H1 (cell line): ENCODE measurements around the gene TNS1. TPM values are rescaled to one million over a fixed set of nuclear protein-coding genes. Genes with fewer than 3 reads are reported as not detected.

ENCODE experiments used
- CTCF ChIA-PET: fragments of 300-600 bp; sonication (Branson Sonifier 250); formaldehyde crosslinking; loops from one replicate; lab custom pipeline; 2021; ENCODE audit not compliant: partially characterized antibody; lab: Charles Lee
- POLR2A ChIA-PET: fragments of 300-600 bp; sonication (Branson Sonifier 250); formaldehyde crosslinking; loops from one replicate; lab custom pipeline; 2021; ENCODE audit warnings: inconsistent platforms; ENCODE audit not compliant: partially characterized antibody; lab: Charles Lee
- DNase-seq, 2 experiments: peaks; one replicate each; pipeline versions ENCODE4 v3.0.0 to v3.0.0-alpha.2; 2010 to 2022; ENCODE audit warnings: low spot score in 2 of 2, low read depth in 1 of 2, mixed read lengths in 1 of 2
- FAIRE-seq: peaks from 2 replicates; lab custom pipeline; 2011; peaks lifted over from hg19 to GRCh38; lab: Jason Lieb, UNC
- H2AFZ ChIP-seq: 2 replicates; pipeline ENCODE4 v1.8.1; 2012; ENCODE audit warnings: low read length, inconsistent platforms
- H2AK5ac ChIP-seq: 2 replicates; pipeline ENCODE4 v1.6.1; 2013; ENCODE audit warnings: low read depth, low read length
- H2BK120ac ChIP-seq: replicated peaks from 2 replicates; pipeline ENCODE3; 2013; ENCODE audit warnings: low read depth, low read length, inconsistent platforms
- H2BK12ac ChIP-seq: 2 replicates; pipeline ENCODE4 v1.6.1; 2013; ENCODE audit warnings: low read depth, low read length
- H2BK15ac ChIP-seq: 2 replicates; pipeline ENCODE4 v1.6.1; 2013; ENCODE audit warnings: low read length
- H2BK20ac ChIP-seq: 2 replicates; pipeline ENCODE4 v1.6.1; 2013; ENCODE audit warnings: low read length
- H2BK5ac ChIP-seq: 2 replicates; pipeline ENCODE4 v1.6.1; 2013; ENCODE audit warnings: low read depth, low read length
- H3K14ac ChIP-seq: 2 replicates; pipeline ENCODE4 v1.6.1; 2013; ENCODE audit warnings: inconsistent platforms; ENCODE audit not compliant: insufficient read length
- H3K18ac ChIP-seq: 2 replicates; pipeline ENCODE4 v1.6.1; 2013; ENCODE audit warnings: low read length; ENCODE audit errors: extremely low read depth
- H3K23ac ChIP-seq: 2 replicates; pipeline ENCODE4 v1.6.1; 2013; ENCODE audit warnings: inconsistent platforms; ENCODE audit not compliant: insufficient read length
- H3K23me2 ChIP-seq: 2 replicates; pipeline ENCODE4 v1.6.1; 2013; ENCODE audit warnings: low read depth, low read length
- H3K27ac ChIP-seq: 2 replicates; pipeline ENCODE4 v1.6.1; 2011; ENCODE audit warnings: low read depth, low read length, inconsistent platforms
- H3K27me3 ChIP-seq, 4 experiments: replicated peaks in 1 of 4; 1 replicate in 1 of 4; 2 replicates in 3 of 4; pipeline versions ENCODE4 v1.6.1 to v1.8.1; 2011 to 2013; ENCODE audit warnings: low read length in 3 of 4, mild to moderate bottlenecking in 3 of 4, inconsistent platforms in 2 of 4, mixed read lengths in 2 of 4, moderate library complexity in 1 of 4; ENCODE audit not compliant: control insufficient read depth in 3 of 4, insufficient read depth in 3 of 4; ENCODE audit errors: extremely low read depth in 1 of 4
- H3K36me3 ChIP-seq, 4 experiments: 2 replicates each; pipeline versions ENCODE4 v1.6.1 to v1.8.1; 2011 to 2013; ENCODE audit warnings: mild to moderate bottlenecking in 4 of 4, low read length in 3 of 4, moderate library complexity in 2 of 4, control low read depth in 1 of 4, inconsistent platforms in 1 of 4; ENCODE audit not compliant: insufficient read depth in 4 of 4, control insufficient read depth in 2 of 4
- H3K4ac ChIP-seq: replicated peaks from 2 replicates; pipeline ENCODE3; 2013; ENCODE audit warnings: low read length, low read depth, mixed read lengths, inconsistent platforms; ENCODE audit not compliant: insufficient read length
- H3K4me1 ChIP-seq, 4 experiments: replicated peaks in 1 of 4; 1 replicate in 1 of 4; 2 replicates in 3 of 4; pipeline versions ENCODE4 v1.6.1 to v1.8.1; 2011 to 2013; ENCODE audit warnings: low read length in 3 of 4, inconsistent platforms in 2 of 4, mixed read lengths in 1 of 4; ENCODE audit not compliant: insufficient read depth in 4 of 4, control insufficient read depth in 3 of 4
- H3K4me2 ChIP-seq, 2 experiments: 2 replicates each; pipeline versions ENCODE4 v1.6.1 to v1.8.1; 2011 to 2013; ENCODE audit warnings: low read depth in 2 of 2, low read length in 2 of 2, control low read depth in 1 of 2, inconsistent platforms in 1 of 2, mild to moderate bottlenecking in 1 of 2; ENCODE audit not compliant: insufficient read depth in 1 of 2
- H3K4me3 ChIP-seq, 4 experiments: fragments of 200-600, 300-600 bp in 1 of 4; sonication (generic), shearing (Covaris generic), sonication (Bioruptor Twin) in 1 of 4; 2 replicates each; pipeline versions ENCODE4 v1.5.1 to v1.8.1; 2011 to 2016; ENCODE audit warnings: low read length in 4 of 4, low read depth in 3 of 4, control low read depth in 2 of 4, inconsistent platforms in 2 of 4, mild to moderate bottlenecking in 2 of 4, mixed read lengths in 1 of 4, moderate library complexity in 1 of 4; ENCODE audit not compliant: insufficient read depth in 2 of 4; ENCODE audit errors: extremely low read depth in 1 of 4
- H3K56ac ChIP-seq: replicated peaks from 2 replicates; pipeline ENCODE3; 2013; ENCODE audit warnings: low read depth, mild to moderate bottlenecking, mixed read lengths, low read length, inconsistent platforms; ENCODE audit not compliant: insufficient read length
- H3K79me1 ChIP-seq: 2 replicates; pipeline ENCODE4 v1.6.1; 2013; ENCODE audit warnings: low read depth, low read length, control low read depth
- H3K79me2 ChIP-seq, 2 experiments: 2 replicates each; pipeline versions ENCODE4 v1.6.1 to v1.8.1; 2012 to 2013; ENCODE audit warnings: low read length in 2 of 2, mild to moderate bottlenecking in 2 of 2, inconsistent platforms in 1 of 2; ENCODE audit not compliant: insufficient read depth in 2 of 2, control insufficient read depth in 1 of 2
- H3K9ac ChIP-seq, 4 experiments: replicated peaks in 1 of 4; 1 replicate in 1 of 4; 2 replicates in 3 of 4; pipeline versions ENCODE4 v1.6.1 to v1.8.1; 2011 to 2013; ENCODE audit warnings: low read depth in 3 of 4, low read length in 3 of 4, control low read depth in 2 of 4, mild to moderate bottlenecking in 2 of 4, moderate library complexity in 2 of 4, inconsistent platforms in 1 of 4; ENCODE audit errors: extremely low read depth in 1 of 4
- H3K9me3 ChIP-seq, 2 experiments: 2 replicates each; pipeline versions ENCODE4 v1.6.1 to v1.8.1; 2012 to 2013; ENCODE audit warnings: mild to moderate bottlenecking in 2 of 2, moderate library complexity in 2 of 2, control low read depth in 1 of 2, inconsistent platforms in 1 of 2, low read depth in 1 of 2, low read length in 1 of 2, mixed read lengths in 1 of 2; ENCODE audit not compliant: insufficient read depth in 2 of 2
- H4K20me1 ChIP-seq, 2 experiments: replicated peaks in 1 of 2; 2 replicates each; pipeline versions ENCODE3 to v1.8.1; 2011 to 2013; ENCODE audit warnings: inconsistent platforms in 2 of 2, low read length in 2 of 2, mild to moderate bottlenecking in 1 of 2; ENCODE audit not compliant: insufficient read depth in 2 of 2, control insufficient read depth in 1 of 2
- H4K5ac ChIP-seq: 2 replicates; pipeline ENCODE4 v1.6.1; 2013; ENCODE audit warnings: low read length, low read depth, mixed read lengths, inconsistent platforms; ENCODE audit not compliant: insufficient read length
- H4K8ac ChIP-seq: 2 replicates; pipeline ENCODE4 v1.8.0; 2013; ENCODE audit warnings: mild to moderate bottlenecking, moderate library complexity, low read length, inconsistent platforms; ENCODE audit not compliant: insufficient read depth; ENCODE audit errors: extremely low read depth
- H4K91ac ChIP-seq: replicated peaks from 2 replicates; pipeline ENCODE3; 2013; ENCODE audit warnings: low read length, mixed read lengths, inconsistent platforms; ENCODE audit not compliant: insufficient read length
- BACH1 ChIP-seq: IDR thresholded peaks from 2 replicates; pipeline ENCODE4 v1.6.1; 2012; ENCODE audit warnings: low read length, improper control_type of control experiment
- HDAC2 ChIP-seq, 2 experiments: fragments of 300-600 bp in 1 of 2; sonication (generic) in 1 of 2; IDR thresholded peaks; 2 replicates each; pipeline ENCODE4 v1.6.1; 2011 to 2012; ENCODE audit warnings: low read depth in 2 of 2, low read length in 2 of 2, mild to moderate bottlenecking in 2 of 2, moderate library complexity in 2 of 2, borderline replicate concordance in 1 of 2, inconsistent platforms in 1 of 2
- JUN ChIP-seq: IDR thresholded peaks from 2 replicates; pipeline ENCODE4 v1.6.1; 2011; ENCODE audit warnings: low read depth, mild to moderate bottlenecking, improper control_type of control experiment, low read length
- RAD21 ChIP-seq, 2 experiments: IDR thresholded peaks in 1 of 2; conservative IDR thresholded peaks in 1 of 2; 2 replicates each; pipeline ENCODE4 v1.6.1; 2011; ENCODE audit warnings: low read depth in 2 of 2, low read length in 2 of 2, improper control_type of control experiment in 1 of 2, inconsistent platforms in 1 of 2, mild to moderate bottlenecking in 1 of 2, moderate library complexity in 1 of 2
- RBBP5 ChIP-seq: IDR thresholded peaks from 2 replicates; pipeline ENCODE4 v1.7.1; 2012; ENCODE audit warnings: low read depth, mild to moderate bottlenecking, inconsistent platforms, low read length, moderate library complexity, borderline replicate concordance
- SAP30 ChIP-seq: fragments of 300-600 bp; sonication (generic); IDR thresholded peaks from 2 replicates; pipeline ENCODE4 v1.7.1; 2012; ENCODE audit warnings: low read length, moderate library complexity, mild to moderate bottlenecking, inconsistent platforms; ENCODE audit not compliant: insufficient read depth, insufficient replicate concordance
- SIN3A ChIP-seq, 2 experiments: IDR thresholded peaks in 1 of 2; conservative IDR thresholded peaks in 1 of 2; 2 replicates each; pipeline ENCODE4 v1.6.1; 2011 to 2012; ENCODE audit warnings: low read length in 2 of 2, improper control_type of control experiment in 1 of 2, low read depth in 1 of 2, mild to moderate bottlenecking in 1 of 2
- SIRT6 ChIP-seq: IDR thresholded peaks from one replicate; pipeline ENCODE4 v1.7.1; 2012; ENCODE audit warnings: low read length, inconsistent platforms
- TBP ChIP-seq: IDR thresholded peaks from 2 replicates; pipeline ENCODE4 v1.6.1; 2011; ENCODE audit warnings: low read depth, low read length, improper control_type of control experiment
- WGBS, 2 experiments: shearing (Covaris generic) in 1 of 2; methylation state at CpG; one replicate each; pipeline versions ENCODE4 v1.1.6 to v1.1.7; 2013 to 2015; ENCODE audit warnings: low lambda C conversion rate in 2 of 2, mixed read lengths in 2 of 2, inconsistent platforms in 1 of 2, low coverage in 1 of 2, missing lambda C conversion rate in 1 of 2; ENCODE audit not compliant: insufficient replicate concordance in 2 of 2, insufficient coverage in 1 of 2, insufficient read length in 1 of 2; ENCODE audit errors: extremely low coverage in 1 of 2, missing lambda C conversion rate in 1 of 2; 5-methylcytosine and 5-hydroxymethylcytosine counted together
- polyA plus RNA-seq, 7 experiments: library from polyadenylated mRNA; depleted of rRNA in 3 of 7; stranded (reverse) in 5 of 7; unstranded in 2 of 7; fragments of >200 nt in 5 of 7; fragments of 200-250 nt in 2 of 7; gene quantifications; 1 replicate in 5 of 7; 2 replicates in 1 of 7; 4 replicates in 1 of 7; pipeline versions ENCODE4 v1.2.1 to v1.2.3, GENCODE V29; 2011 to 2013; ENCODE audit warnings: missing spikeins in 2 of 7, mixed read lengths in 2 of 7
- total RNA-seq: library from RNA; stranded (reverse); fragmentation: NEBNext Ultra II Directional; extraction: Animal tissue kit (Norgen Biotek cat#: 25700); gene quantifications from 2 replicates; pipeline ENCODE4 v1.2.1, GENCODE V29; 2021
- TF ChIP-seq, protein P1 (sequence below): IDR thresholded peaks from 2 replicates; pipeline ENCODE4 v1.6.1; 2012; ENCODE audit warnings: inconsistent platforms
- TF ChIP-seq, protein P2 (sequence below): IDR thresholded peaks from 2 replicates; pipeline ENCODE4 v1.6.1; 2011; ENCODE audit warnings: low read length, improper control_type of control experiment

TNS1 gene
- total and polyA plus RNA-seq, 2 of the 8 experiments (the other 6 are each of a cell fraction or from before 2014, with no cell fraction given): 1.5 to 5.1 TPM

GRCh38 chr2:217757108-217757463 lies 245.7 kb downstream of the TNS1 start:
- Histone ChIP-seq H3K4me3 (no peak overlapping the region), H2AK5ac (no peak overlapping the region), H4K91ac (no peak overlapping the region), H2AFZ (peak overlapping the region; percentile 64; the same call in 1 of the 2 replicates), H3K4ac (no peak overlapping the region), H3K79me2 (no peaks in the 10 kb centered on the region), H3K79me1 (no peaks in the 10 kb centered on the region), H3K23ac (no peak overlapping the region), H3K9me3 (peaks cover 3 to 7% of the 10 kb centered on the region in 2 experiments), H4K8ac (no peak overlapping the region), H2BK12ac (no peak overlapping the region), H2BK5ac (no peak overlapping the region), H3K23me2 (no peaks in the 10 kb centered on the region; the same call in 1 of the 2 replicates), H3K4me2 (no peak overlapping the region), H2BK20ac (no peak overlapping the region), H3K56ac (no peak overlapping the region), H2BK120ac (no peak overlapping the region), H3K27me3 (peaks cover 0 to 3% (median 0%) of the 10 kb centered on the region in 4 experiments; a peak in 1 of 7 replicates), H4K20me1 (no peaks in the 10 kb centered on the region), H4K5ac (no peak overlapping the region), H3K9ac (no peak overlapping the region), H3K4me1 (no peaks in the 10 kb centered on the region), H2BK15ac (no peak overlapping the region), H3K18ac (no peak overlapping the region), H3K27ac (no peak overlapping the region), H3K14ac (no peak overlapping the region), H3K36me3 (no peaks in the 10 kb centered on the region)
- CTCF ChIA-PET: interaction anchor here (0.6 to 2.4 kb wide), 11 partner anchors 15 to 1522 kb away, joined by 3 to 10 read pairs (median 3); no protein-coding TSS in a partner anchor
- WGBS, 2 experiments: 86% methylated on average over 2 of the region's 2 CpGs; no CpG with 5 or more reads in 1 of the 2 experiments
- FAIRE-seq: no peak
- TF ChIP-seq, protein P1, sequence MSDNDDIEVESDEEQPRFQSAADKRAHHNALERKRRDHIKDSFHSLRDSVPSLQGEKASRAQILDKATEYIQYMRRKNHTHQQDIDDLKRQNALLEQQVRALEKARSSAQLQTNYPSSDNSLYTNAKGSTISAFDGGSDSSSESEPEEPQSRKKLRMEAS: no peak
- no peak for TF ChIP-seq JUN
- no peak for TF ChIP-seq SIRT6
- no peak for TF ChIP-seq HDAC2 (IDR thresholded peaks at IDR 0.05; ENCODE audit: borderline replicate concordance in 1 of 2, low read depth in 2 of 2, low read length in 2 of 2)
- TF ChIP-seq, protein P2, sequence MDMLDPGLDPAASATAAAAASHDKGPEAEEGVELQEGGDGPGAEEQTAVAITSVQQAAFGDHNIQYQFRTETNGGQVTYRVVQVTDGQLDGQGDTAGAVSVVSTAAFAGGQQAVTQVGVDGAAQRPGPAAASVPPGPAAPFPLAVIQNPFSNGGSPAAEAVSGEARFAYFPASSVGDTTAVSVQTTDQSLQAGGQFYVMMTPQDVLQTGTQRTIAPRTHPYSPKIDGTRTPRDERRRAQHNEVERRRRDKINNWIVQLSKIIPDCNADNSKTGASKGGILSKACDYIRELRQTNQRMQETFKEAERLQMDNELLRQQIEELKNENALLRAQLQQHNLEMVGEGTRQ: no peak
- TF ChIP-seq TBP: no peak
- no peak for TF ChIP-seq RAD21 (IDR thresholded peaks at IDR 0.05 in 1 of 2, conservative IDR thresholded peaks at IDR 0.05 in 1 of 2; ENCODE audit: low read depth in 2 of 2, low read length in 2 of 2)
- no peak for TF ChIP-seq SAP30
- TF ChIP-seq RBBP5: no peak
- TF ChIP-seq SIN3A (conservative IDR thresholded peaks at IDR 0.05 in 1 of 2, IDR thresholded peaks at IDR 0.05 in 1 of 2; ENCODE audit: low read depth in 1 of 2, low read length in 2 of 2): no peak
- TF ChIP-seq BACH1: no peak
- POLR2A ChIA-PET: no interaction called here
- no peak for DNase-seq
